Mucosa of stomach (tissue), 1 donor: ENCODE data around the gene EYA2.

Source experiments
- H3K27me3 ChIP-seq: one replicate; pipeline ENCODE4 v1.7.0; 2013; ENCODE audit warnings: mild to moderate bottlenecking, low read length; ENCODE audit not compliant: control insufficient read depth, insufficient read depth
- H3K36me3 ChIP-seq: one replicate; pipeline ENCODE4 v1.7.0; 2013; ENCODE audit warnings: low read length; ENCODE audit not compliant: control insufficient read depth, insufficient read depth
- H3K4me1 ChIP-seq: one replicate; pipeline ENCODE4 v1.7.0; 2013; ENCODE audit warnings: mild to moderate bottlenecking, low read length; ENCODE audit not compliant: control insufficient read depth, insufficient read depth
- H3K4me3 ChIP-seq: one replicate; pipeline ENCODE4 v1.7.0; 2013; ENCODE audit warnings: low read length
- H3K9ac ChIP-seq: one replicate; pipeline ENCODE4 v1.7.0; 2013; ENCODE audit warnings: mild to moderate bottlenecking, low read length, moderate library complexity
- H3K9me3 ChIP-seq: one replicate; pipeline ENCODE4 v1.7.0; 2013; ENCODE audit warnings: mild to moderate bottlenecking, low read length, moderate library complexity; ENCODE audit not compliant: control insufficient read depth
- donor health status: Pancreatic carcinoma.

The EYA2 gene

DNA sequence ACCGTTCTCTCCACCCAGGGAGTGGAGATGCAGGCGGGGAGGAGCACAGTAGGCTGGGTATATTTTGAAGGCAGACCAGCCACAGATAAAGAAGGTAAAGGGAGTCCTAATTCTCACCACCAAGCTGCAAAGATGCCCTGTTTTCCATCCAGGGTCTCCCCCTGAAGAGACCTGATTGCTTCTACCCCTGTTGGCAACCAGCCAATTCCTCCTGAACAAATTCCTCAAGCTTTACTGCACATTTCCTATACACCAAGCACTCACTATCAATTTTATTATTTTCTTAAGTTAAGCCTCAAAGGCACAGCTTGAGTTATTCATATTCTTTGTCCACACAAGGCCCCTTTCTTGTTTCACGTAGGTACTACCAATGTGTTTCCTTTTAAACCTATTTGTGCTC is 214.4 kb downstream of the EYA2 start:
- no peaks in the 10 kb centered on the region for H3K27me3 ChIP-seq
- peaks cover 7% of the 10 kb centered on the region for H3K9me3 ChIP-seq
- H3K36me3 ChIP-seq, result no peaks in the 10 kb centered on the region
- no peak overlapping the region for H3K4me3 ChIP-seq
- H3K4me1 ChIP-seq, result no peaks in the 10 kb centered on the region
- H3K9ac ChIP-seq, result no peak overlapping the region

- H3K4me3 ChIP-seq, result no peak overlapping the region
- no peak overlapping the region for H3K9ac ChIP-seq
- peaks cover 7% of the 10 kb centered on the region for H3K9me3 ChIP-seq
- H3K36me3 ChIP-seq, result no peaks in the 10 kb centered on the region
- H3K4me1 ChIP-seq, result no peaks in the 10 kb centered on the region
- no peaks in the 10 kb centered on the region for H3K27me3 ChIP-seq
Observed at GRCh38 chr20:47110819-47111218, 216.2 kb downstream of the EYA2 start.

DNA sequence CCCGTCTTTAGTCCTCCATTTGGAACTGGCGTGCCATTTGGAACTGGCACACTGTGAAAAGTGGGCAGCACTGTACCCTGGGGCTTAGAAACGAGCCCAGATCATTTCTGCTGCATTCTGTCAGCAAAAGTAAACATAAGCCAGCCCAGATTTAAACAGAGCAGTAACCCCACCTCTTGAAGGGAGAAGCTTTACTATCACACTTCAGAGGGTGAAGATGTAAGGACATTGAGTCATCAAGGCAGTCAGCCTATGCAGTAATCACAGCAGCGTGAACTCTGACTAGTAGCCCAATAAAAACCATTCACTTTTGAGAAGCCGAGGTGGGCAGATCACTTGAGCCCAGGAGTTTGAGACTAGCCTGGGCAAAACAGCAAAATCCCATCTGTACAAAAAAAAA is 216.9 kb downstream of the EYA2 start:
- H3K4me1 ChIP-seq, result no peaks in the 10 kb centered on the region
- H3K36me3 ChIP-seq, result no peaks in the 10 kb centered on the region
- H3K4me3 ChIP-seq, result no peak overlapping the region
- H3K9me3 ChIP-seq, result peaks cover 7% of the 10 kb centered on the region
- no peaks in the 10 kb centered on the region for H3K27me3 ChIP-seq
- no peak overlapping the region for H3K9ac ChIP-seq

GRCh38 chr20:47113362-47114109 is 218.9 kb downstream of the EYA2 start:
- peaks cover 9% of the 10 kb centered on the region for H3K4me1 ChIP-seq
- no peak overlapping the region for H3K9ac ChIP-seq

DNA sequence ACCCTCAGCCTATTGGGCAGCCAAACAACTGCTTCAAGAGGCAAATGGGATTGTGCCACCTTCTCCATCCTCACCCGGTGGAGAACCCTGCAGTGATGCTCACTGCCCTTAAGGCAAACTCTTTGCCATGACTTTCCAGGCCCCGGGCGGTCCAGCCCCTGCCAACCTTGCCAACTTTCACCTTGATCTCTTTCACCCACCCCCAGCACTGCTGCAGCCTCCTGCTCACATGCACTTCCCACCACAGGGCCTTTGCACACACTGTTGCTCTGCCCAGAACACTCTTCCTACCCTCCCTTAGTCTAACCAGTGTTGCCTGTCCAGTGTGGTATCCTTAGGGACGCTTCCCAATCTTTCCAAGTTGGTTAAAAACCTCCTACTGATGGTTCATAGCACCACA is 221.1 kb downstream of the EYA2 start:
- peaks cover 3% of the 10 kb centered on the region for H3K9me3 ChIP-seq
- no peaks in the 10 kb centered on the region for H3K36me3 ChIP-seq
- H3K4me3 ChIP-seq, result no peak overlapping the region
- H3K4me1 ChIP-seq, result peaks cover 9% of the 10 kb centered on the region
- no peaks in the 10 kb centered on the region for H3K27me3 ChIP-seq
- H3K9ac ChIP-seq, result no peak overlapping the region

More at GRCh38 chr20:47113362-47114109, 218.9 kb downstream of the EYA2 start:
- no peak overlapping the region for H3K4me3 ChIP-seq
- H3K9me3 ChIP-seq, result peaks cover 7% of the 10 kb centered on the region
- no peaks in the 10 kb centered on the region for H3K27me3 ChIP-seq
- no peaks in the 10 kb centered on the region for H3K36me3 ChIP-seq

GRCh38 chr20:47117371-47117770 is 222.7 kb downstream of the EYA2 start:
- Histone ChIP-seq H3K9me3 (no peaks in the 10 kb centered on the region), H3K4me3 (no peak overlapping the region), H3K27me3 (no peaks in the 10 kb centered on the region), H3K4me1 (peaks cover 9% of the 10 kb centered on the region), H3K36me3 (no peaks in the 10 kb centered on the region), H3K9ac (no peak overlapping the region)

DNA sequence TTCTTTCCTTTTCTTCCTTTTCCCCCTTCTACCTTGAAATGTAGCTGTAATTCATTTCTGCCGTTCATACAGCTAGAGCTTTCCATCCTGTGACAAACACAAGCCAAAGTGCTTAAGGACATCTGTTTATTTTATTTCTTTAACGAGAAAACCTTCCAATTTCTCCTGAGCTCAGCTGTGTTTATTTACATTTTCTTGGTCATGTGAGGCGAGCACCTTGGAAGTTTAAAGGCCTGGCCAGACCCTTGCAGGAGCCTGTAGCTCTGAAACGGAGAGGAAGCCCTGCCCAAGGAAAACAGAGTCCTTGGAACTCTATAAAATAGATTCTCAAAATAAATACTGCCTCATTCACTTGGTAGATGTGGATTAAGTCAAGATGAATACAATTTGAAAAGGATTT is 223.1 kb downstream of the EYA2 start:
- Histone ChIP-seq H3K9me3 (no peaks in the 10 kb centered on the region), H3K9ac (no peak overlapping the region), H3K36me3 (no peaks in the 10 kb centered on the region), H3K4me3 (no peak overlapping the region), H3K27me3 (no peaks in the 10 kb centered on the region), H3K4me1 (peaks cover 9% of the 10 kb centered on the region)

GRCh38 chr20:47118206-47118605 is 223.6 kb downstream of the EYA2 start:
- no peak overlapping the region for H3K4me3 ChIP-seq
- no peaks in the 10 kb centered on the region for H3K9me3 ChIP-seq
- no peaks in the 10 kb centered on the region for H3K27me3 ChIP-seq
- peaks cover 9% of the 10 kb centered on the region for H3K4me1 ChIP-seq
- no peak overlapping the region for H3K9ac ChIP-seq
- no peaks in the 10 kb centered on the region for H3K36me3 ChIP-seq

DNA sequence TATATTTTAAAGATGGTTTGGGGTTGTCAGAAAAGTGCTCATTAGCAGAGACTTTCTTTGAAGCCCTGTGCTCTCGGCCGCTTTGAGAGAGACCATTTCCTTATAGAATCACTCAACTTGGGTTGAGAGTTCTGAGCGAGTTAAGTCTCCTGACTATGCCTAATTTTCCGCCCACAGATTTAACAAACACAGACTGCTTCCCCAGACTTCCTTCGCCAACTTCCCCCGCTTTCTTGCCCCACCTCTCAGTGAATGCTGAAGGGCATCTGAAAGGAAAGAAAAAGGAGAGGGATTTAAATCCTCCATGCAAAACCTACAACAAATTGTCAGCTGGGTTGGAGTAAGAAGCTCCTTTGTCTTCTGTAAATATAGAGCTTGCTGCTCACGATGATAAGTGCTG is 224.0 kb downstream of the EYA2 start:
- Histone ChIP-seq H3K9ac (no peak overlapping the region), H3K9me3 (no peaks in the 10 kb centered on the region), H3K4me3 (no peak overlapping the region), H3K36me3 (no peaks in the 10 kb centered on the region), H3K27me3 (no peaks in the 10 kb centered on the region), H3K4me1 (peaks cover 9% of the 10 kb centered on the region)

GRCh38 chr20:47120346-47120936 is 225.8 kb downstream of the EYA2 start:
- Histone ChIP-seq H3K9ac (no peak overlapping the region), H3K4me1 (peaks cover 14% of the 10 kb centered on the region), H3K4me3 (no peak overlapping the region), H3K9me3 (no peaks in the 10 kb centered on the region), H3K27me3 (no peaks in the 10 kb centered on the region), H3K36me3 (no peaks in the 10 kb centered on the region)

GRCh38 chr20:47122560-47122959 is 227.9 kb downstream of the EYA2 start:
- no peak overlapping the region for H3K4me3 ChIP-seq
- H3K4me1 ChIP-seq, result peaks cover 22% of the 10 kb centered on the region
- H3K9ac ChIP-seq, result no peak overlapping the region
- no peaks in the 10 kb centered on the region for H3K36me3 ChIP-seq
- H3K27me3 ChIP-seq, result no peaks in the 10 kb centered on the region
- no peaks in the 10 kb centered on the region for H3K9me3 ChIP-seq

DNA sequence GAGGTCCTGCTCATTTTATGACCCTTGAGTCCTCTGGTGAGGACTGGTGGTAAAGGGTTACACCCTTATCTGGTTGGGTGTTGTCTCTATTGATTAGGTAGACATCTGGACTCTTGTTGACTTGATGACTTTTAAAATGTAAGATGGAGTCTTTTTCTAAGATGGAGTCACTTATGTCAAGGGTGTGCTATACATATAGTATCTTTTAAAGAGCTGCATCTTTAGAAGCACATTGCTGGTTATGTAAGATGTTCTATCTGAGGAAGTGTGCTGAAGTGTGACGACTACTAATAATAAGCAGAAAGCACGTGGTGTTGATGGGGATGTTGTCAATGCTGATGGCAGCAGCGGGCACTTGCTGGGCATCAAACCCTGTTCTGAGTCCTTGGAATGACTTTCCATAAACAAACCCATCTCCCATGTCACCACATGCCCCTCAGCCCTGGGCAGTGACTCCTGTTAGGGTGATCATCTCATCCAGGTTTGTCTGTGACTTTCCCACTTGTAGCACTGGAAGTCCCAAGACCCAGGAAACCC is 229.6 kb downstream of the EYA2 start:
- H3K4me3 ChIP-seq, result no peak overlapping the region
- no peaks in the 10 kb centered on the region for H3K36me3 ChIP-seq
- H3K9ac ChIP-seq, result no peak overlapping the region
- no peaks in the 10 kb centered on the region for H3K27me3 ChIP-seq
- H3K4me1 ChIP-seq, result peaks cover 24% of the 10 kb centered on the region
- H3K9me3 ChIP-seq, result no peaks in the 10 kb centered on the region
